ENCODE measurements around the gene GPC6.

Gene GPC6

DNA sequence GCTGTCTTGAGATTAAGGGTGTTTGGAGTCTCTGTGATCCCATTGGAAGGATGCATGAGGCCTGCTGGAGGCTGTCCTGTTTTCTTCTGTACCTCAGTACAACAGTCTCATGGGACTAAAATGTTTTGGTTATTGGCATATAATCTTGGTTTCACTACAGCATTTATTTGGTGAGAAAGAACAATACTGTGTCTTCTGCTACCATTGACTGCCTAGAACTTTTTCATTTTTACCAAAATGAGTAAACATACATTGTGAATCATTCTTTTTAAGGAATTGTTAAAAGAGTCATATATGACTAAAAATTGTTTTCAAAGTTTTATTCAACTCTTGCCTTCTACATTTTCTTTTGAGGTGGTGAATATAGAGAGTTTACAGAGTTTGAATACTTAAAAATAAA is 459.8 kb downstream of the GPC6 start:
- no peaks in the 10 kb centered on the region for H3F3A ChIP-seq (ENCODE audit: low read depth)
- no peak overlapping the region for H3K4me3 ChIP-seq (ENCODE audit: low read length, poor library complexity, severe bottlenecking)
- no peak overlapping the region for H2AFZ ChIP-seq (ENCODE audit: low read length)
- H3K9me2 ChIP-seq (replicated peaks; ENCODE audit: low read depth, low read length) = no peaks in the 10 kb centered on the region
- H3K4me2 ChIP-seq (ENCODE audit: low read depth, low read length, poor library complexity, severe bottlenecking) = no peak overlapping the region
- no peaks in the 10 kb centered on the region for H3K36me3 ChIP-seq (ENCODE audit: insufficient read depth, low read length)
- no peaks in the 10 kb centered on the region for H4K20me1 ChIP-seq (ENCODE audit: insufficient read depth, low read length, poor library complexity, severe bottlenecking)
- H3K9ac ChIP-seq (ENCODE audit: low read depth, low read length, poor library complexity, severe bottlenecking) = no peak overlapping the region
- H3K4me1 ChIP-seq (ENCODE audit: insufficient read depth, low read length, poor library complexity, severe bottlenecking) = no peaks in the 10 kb centered on the region
- H3K79me2 ChIP-seq (ENCODE audit: insufficient read depth, low read length) = no peaks in the 10 kb centered on the region
- no peaks in the 10 kb centered on the region for H3K27me3 ChIP-seq (ENCODE audit: insufficient read depth, low read length, poor library complexity, severe bottlenecking)
- no peak for TF ChIP-seq EZH2phosphoT487 (IDR thresholded peaks at IDR 0.05; ENCODE audit: borderline replicate concordance)
- TF ChIP-seq, protein P1, sequence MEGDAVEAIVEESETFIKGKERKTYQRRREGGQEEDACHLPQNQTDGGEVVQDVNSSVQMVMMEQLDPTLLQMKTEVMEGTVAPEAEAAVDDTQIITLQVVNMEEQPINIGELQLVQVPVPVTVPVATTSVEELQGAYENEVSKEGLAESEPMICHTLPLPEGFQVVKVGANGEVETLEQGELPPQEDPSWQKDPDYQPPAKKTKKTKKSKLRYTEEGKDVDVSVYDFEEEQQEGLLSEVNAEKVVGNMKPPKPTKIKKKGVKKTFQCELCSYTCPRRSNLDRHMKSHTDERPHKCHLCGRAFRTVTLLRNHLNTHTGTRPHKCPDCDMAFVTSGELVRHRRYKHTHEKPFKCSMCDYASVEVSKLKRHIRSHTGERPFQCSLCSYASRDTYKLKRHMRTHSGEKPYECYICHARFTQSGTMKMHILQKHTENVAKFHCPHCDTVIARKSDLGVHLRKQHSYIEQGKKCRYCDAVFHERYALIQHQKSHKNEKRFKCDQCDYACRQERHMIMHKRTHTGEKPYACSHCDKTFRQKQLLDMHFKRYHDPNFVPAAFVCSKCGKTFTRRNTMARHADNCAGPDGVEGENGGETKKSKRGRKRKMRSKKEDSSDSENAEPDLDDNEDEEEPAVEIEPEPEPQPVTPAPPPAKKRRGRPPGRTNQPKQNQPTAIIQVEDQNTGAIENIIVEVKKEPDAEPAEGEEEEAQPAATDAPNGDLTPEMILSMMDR (conservative IDR thresholded peaks at IDR 0.05; ENCODE audit: low read length) = no peak
- no peaks in the 10 kb centered on the region for H3K9me3 ChIP-seq (ENCODE audit: insufficient read depth, low read depth, low read length)

DNA sequence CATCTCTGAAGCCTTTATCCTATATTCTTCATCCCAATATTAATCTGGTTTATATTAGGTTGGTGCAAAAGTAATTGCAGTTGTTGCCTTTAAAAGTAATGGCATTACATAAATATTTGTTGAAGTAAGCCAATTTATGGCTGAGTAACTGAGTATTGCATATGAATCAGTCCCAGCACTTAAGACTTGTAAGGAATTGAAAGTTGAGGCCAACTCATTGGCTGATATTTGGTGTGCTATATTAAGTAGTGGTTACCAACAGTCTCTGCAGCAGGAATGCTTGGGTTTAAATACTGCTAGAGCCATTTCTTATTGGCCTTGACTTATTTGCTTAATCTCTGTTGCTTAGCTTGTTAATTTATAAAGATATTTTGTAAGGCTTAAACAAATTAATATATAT is 460.7 kb downstream of the GPC6 start:
- Histone ChIP-seq H2AFZ (ENCODE audit: low read length) (no peak overlapping the region), H3K9ac (ENCODE audit: low read depth, low read length, poor library complexity, severe bottlenecking) (no peak overlapping the region)
- TF ChIP-seq, protein P1 (conservative IDR thresholded peaks at IDR 0.05; ENCODE audit: low read length) = no peak
- TF ChIP-seq EZH2phosphoT487 (IDR thresholded peaks at IDR 0.05; ENCODE audit: borderline replicate concordance) = no peak

DNA sequence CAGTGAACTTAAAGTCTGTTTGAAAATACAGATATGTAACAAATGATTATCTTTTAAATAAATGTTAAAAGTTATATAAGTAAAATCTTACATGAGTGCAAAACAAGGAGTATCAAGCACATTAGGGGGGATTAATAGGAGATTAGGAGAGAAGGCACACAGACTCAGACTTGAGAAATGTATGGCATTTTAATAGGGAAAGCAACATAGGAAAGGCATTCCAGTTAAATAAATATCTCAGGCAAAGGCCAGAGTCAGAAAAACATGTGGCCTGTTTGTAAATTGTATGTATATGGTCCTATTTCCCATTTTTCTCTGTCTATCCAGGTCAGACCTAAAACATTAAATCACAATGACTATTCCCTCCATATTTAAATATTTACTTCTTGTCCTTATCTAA is 462.7 kb downstream of the GPC6 start:
- Histone ChIP-seq H4K20me1 (ENCODE audit: insufficient read depth, low read length, poor library complexity, severe bottlenecking) (no peaks in the 10 kb centered on the region), H3K4me2 (ENCODE audit: low read depth, low read length, poor library complexity, severe bottlenecking) (no peak overlapping the region), H3K4me1 (ENCODE audit: insufficient read depth, low read length, poor library complexity, severe bottlenecking) (no peaks in the 10 kb centered on the region), H3K27me3 (ENCODE audit: insufficient read depth, low read length, poor library complexity, severe bottlenecking) (no peaks in the 10 kb centered on the region), H3K4me3 (ENCODE audit: low read length, poor library complexity, severe bottlenecking) (no peak overlapping the region), H3K36me3 (ENCODE audit: insufficient read depth, low read length) (no peaks in the 10 kb centered on the region), H3K79me2 (ENCODE audit: insufficient read depth, low read length) (no peaks in the 10 kb centered on the region), H3K9me3 (ENCODE audit: insufficient read depth, low read depth, low read length) (no peaks in the 10 kb centered on the region), H2AFZ (ENCODE audit: low read length) (no peak overlapping the region), H3K9ac (ENCODE audit: low read depth, low read length, poor library complexity, severe bottlenecking) (no peak overlapping the region), H3F3A (ENCODE audit: low read depth) (no peaks in the 10 kb centered on the region), H3K9me2 (replicated peaks; ENCODE audit: low read depth, low read length) (no peaks in the 10 kb centered on the region)
- TF ChIP-seq, protein P1 (conservative IDR thresholded peaks at IDR 0.05; ENCODE audit: low read length) = no peak
- no peak for TF ChIP-seq EZH2phosphoT487 (IDR thresholded peaks at IDR 0.05; ENCODE audit: borderline replicate concordance)

More for the DNA sequence above, 460.7 kb downstream of the GPC6 start:
- Histone ChIP-seq H3K4me3 (ENCODE audit: low read length, poor library complexity, severe bottlenecking) (no peak overlapping the region), H3K36me3 (ENCODE audit: insufficient read depth, low read length) (no peaks in the 10 kb centered on the region), H3K4me2 (ENCODE audit: low read depth, low read length, poor library complexity, severe bottlenecking) (no peak overlapping the region), H3K27me3 (ENCODE audit: insufficient read depth, low read length, poor library complexity, severe bottlenecking) (no peaks in the 10 kb centered on the region), H3K4me1 (ENCODE audit: insufficient read depth, low read length, poor library complexity, severe bottlenecking) (no peaks in the 10 kb centered on the region), H3K79me2 (ENCODE audit: insufficient read depth, low read length) (no peaks in the 10 kb centered on the region), H3F3A (ENCODE audit: low read depth) (no peaks in the 10 kb centered on the region), H3K9me2 (replicated peaks; ENCODE audit: low read depth, low read length) (no peaks in the 10 kb centered on the region), H3K9me3 (ENCODE audit: insufficient read depth, low read depth, low read length) (no peaks in the 10 kb centered on the region), H4K20me1 (ENCODE audit: insufficient read depth, low read length, poor library complexity, severe bottlenecking) (no peaks in the 10 kb centered on the region)
